Left ventricle myocardium inferior (tissue), 1 donor: ENCODE data around the gene CCDC141. TPM values are rescaled to one million over a fixed set of nuclear protein-coding genes. Genes with fewer than 3 reads are reported as not detected.

Experiments
- DNase-seq: peaks from one replicate; pipeline ENCODE4 v3.0.0-alpha.2; 2020
- H3K27ac ChIP-seq: fragments of 200-600 bp; replicated peaks from 2 replicates; pipeline ENCODE4 v1.8.0; 2021
- H3K27me3 ChIP-seq: fragments of 200-600 bp; 2 replicates; pipeline ENCODE4 v1.8.0; 2021; ENCODE audit warnings: low read depth
- H3K36me3 ChIP-seq: fragments of 200-600 bp; 2 replicates; pipeline ENCODE4 v1.8.0; 2021
- H3K4me1 ChIP-seq: fragments of 200-600 bp; 2 replicates; pipeline ENCODE4 v1.8.0; 2021
- H3K4me3 ChIP-seq: fragments of 200-600 bp; 2 replicates; pipeline ENCODE4 v1.8.0; 2021; ENCODE audit warnings: mild to moderate bottlenecking, moderate library complexity
- H3K9me3 ChIP-seq: fragments of 200-600 bp; replicated peaks from 2 replicates; pipeline ENCODE4 v1.8.0; 2021
- intact Hi-C: fragments of 100-400 bp; cut with micrococcal nuclease; formaldehyde crosslinking; loops from one replicate; pipeline ENCODE4 v1.11.0; 2022
- total RNA-seq: library from RNA; stranded (reverse); fragmentation: NEBNext Ultra II Directional; extraction: Animal tissue kit (Norgen Biotek cat#: 25700); gene quantifications from one replicate; pipeline ENCODE4 v1.2.1, GENCODE V29; 2021
- TF ChIP-seq, protein P1 (sequence below): fragments of 200-600 bp; IDR thresholded peaks from 2 replicates; pipeline ENCODE4 v1.8.0; 2021; ENCODE audit warnings: antibody characterized with exemption, mild to moderate bottlenecking, borderline replicate concordance
- donor health status: DM: no; HTN: yes; CAD: no; lungs with severe emphysema.

The CCDC141 gene
- total RNA-seq, 1 donor from 2014 or later = 208 TPM

DNA sequence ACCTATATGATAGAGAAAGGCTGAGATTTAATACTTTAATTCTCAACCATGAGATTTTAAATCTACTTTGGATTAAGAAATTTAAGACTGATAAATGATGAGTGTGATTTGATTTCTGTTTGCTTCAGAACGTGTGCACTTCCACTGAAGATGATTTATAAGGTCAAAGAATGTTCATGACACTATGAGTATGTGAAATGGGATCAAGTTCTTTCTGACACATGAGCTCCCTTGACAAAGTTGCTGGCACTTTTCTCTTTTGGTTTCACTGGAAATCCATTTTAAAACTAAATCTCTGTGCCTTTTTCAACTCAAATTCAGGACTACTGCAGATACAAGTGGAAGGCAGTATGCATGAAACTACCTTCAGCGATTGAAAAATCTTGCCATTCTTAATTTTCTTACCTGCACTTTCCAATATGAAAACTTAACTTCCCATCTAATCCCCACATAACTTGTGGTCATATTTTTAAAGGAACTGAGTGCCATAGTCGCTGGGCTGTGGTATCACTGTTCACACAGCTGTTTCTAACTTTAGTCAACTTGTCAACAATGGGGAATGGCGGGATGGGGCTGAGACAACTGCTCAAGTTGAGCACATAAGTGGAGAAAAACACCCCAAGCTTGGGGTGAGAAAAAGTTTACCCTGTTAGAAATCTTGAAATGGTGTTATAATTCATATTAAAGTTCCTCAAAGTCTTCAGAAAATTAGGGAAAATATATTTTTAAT lies 190.9 kb downstream of the CCDC141 start:
- peaks cover 62% of the 10 kb centered on the region for H3K4me1 ChIP-seq
- intact Hi-C loops = no loop called here

GRCh38 chr2:178855151-178855550 lies 194.8 kb downstream of the CCDC141 start:
- peak overlapping the region; percentile 62 for H3K27ac ChIP-seq
- intact Hi-C loops = no loop called here
- H3K9me3 ChIP-seq = no peaks in the 10 kb centered on the region
- DNase-seq = no peak
- TF ChIP-seq, protein P1, sequence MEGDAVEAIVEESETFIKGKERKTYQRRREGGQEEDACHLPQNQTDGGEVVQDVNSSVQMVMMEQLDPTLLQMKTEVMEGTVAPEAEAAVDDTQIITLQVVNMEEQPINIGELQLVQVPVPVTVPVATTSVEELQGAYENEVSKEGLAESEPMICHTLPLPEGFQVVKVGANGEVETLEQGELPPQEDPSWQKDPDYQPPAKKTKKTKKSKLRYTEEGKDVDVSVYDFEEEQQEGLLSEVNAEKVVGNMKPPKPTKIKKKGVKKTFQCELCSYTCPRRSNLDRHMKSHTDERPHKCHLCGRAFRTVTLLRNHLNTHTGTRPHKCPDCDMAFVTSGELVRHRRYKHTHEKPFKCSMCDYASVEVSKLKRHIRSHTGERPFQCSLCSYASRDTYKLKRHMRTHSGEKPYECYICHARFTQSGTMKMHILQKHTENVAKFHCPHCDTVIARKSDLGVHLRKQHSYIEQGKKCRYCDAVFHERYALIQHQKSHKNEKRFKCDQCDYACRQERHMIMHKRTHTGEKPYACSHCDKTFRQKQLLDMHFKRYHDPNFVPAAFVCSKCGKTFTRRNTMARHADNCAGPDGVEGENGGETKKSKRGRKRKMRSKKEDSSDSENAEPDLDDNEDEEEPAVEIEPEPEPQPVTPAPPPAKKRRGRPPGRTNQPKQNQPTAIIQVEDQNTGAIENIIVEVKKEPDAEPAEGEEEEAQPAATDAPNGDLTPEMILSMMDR = no peak
- H3K36me3 ChIP-seq = peaks cover 5% of the 10 kb centered on the region
- peaks cover 23% of the 10 kb centered on the region for H3K4me1 ChIP-seq
- no peaks in the 10 kb centered on the region for H3K27me3 ChIP-seq
- H3K4me3 ChIP-seq = no peak overlapping the region

More for the DNA sequence above, 190.9 kb downstream of the CCDC141 start:
- Histone ChIP-seq H3K27me3 (no peaks in the 10 kb centered on the region), H3K9me3 (no peaks in the 10 kb centered on the region), H3K4me3 (no peak overlapping the region), H3K36me3 (no peaks in the 10 kb centered on the region), H3K27ac (peak overlapping the region; percentile 94)
- TF ChIP-seq, protein P1 = no peak
- no peak for DNase-seq

DNA sequence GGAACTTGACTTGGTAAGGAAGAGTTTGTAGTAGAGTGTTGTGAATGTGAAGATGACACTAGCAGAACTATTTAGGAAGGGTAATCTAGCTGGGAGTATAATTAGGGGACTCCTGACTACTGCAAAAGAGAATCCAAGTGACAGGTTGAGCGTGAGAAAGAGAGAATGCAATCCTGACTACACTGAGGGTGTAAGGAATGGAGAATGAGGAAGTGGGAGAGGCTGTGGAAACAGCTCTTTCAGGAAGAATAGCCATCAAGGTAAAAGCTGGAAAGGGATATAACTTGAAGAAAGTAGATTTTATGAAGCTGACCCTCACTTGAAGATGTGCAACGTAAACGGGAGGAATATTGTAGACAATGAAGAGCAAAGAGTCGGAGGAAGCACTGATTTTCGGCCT lies 201.6 kb downstream of the CCDC141 start:
- peaks cover 35% of the 10 kb centered on the region for H3K4me1 ChIP-seq
- DNase-seq = no peak
- no peak overlapping the region for H3K27ac ChIP-seq
- peaks cover 18% of the 10 kb centered on the region for H3K36me3 ChIP-seq
- intact Hi-C loops = no loop called here
- H3K4me3 ChIP-seq = no peak overlapping the region
- H3K27me3 ChIP-seq = no peaks in the 10 kb centered on the region
- TF ChIP-seq, protein P1 = no peak
- H3K9me3 ChIP-seq = no peaks in the 10 kb centered on the region

DNA sequence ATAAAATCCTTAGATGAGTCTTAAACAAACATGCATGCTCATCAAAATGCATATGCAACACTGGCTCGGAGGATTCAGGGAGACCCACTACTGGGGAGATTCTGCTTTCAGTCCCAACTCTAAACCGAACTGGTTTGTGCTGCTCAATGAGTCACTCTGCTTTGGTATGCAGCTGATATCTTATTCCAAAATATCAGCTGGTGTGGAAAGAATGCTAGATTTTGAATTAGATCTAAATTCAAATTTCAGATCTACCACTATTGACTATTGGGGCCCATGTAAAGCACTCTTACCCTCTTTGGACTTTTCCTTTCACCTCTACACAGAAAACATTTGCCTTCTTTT lies 203.5 kb downstream of the CCDC141 start:
- DNase-seq = no peak
- TF ChIP-seq, protein P1 = no peak
- Histone ChIP-seq H3K27ac (peak overlapping the region; percentile 76), H3K36me3 (peaks cover 16% of the 10 kb centered on the region), H3K4me1 (peaks cover 36% of the 10 kb centered on the region), H3K27me3 (no peaks in the 10 kb centered on the region), H3K4me3 (no peak overlapping the region), H3K9me3 (no peaks in the 10 kb centered on the region)
- intact Hi-C loops = no loop called here

GRCh38 chr2:178845566-178846457 lies 204.1 kb downstream of the CCDC141 start:
- Histone ChIP-seq H3K4me1 (peaks cover 36% of the 10 kb centered on the region), H3K9me3 (no peaks in the 10 kb centered on the region), H3K27ac (peak overlapping the region; percentile 76), H3K27me3 (no peaks in the 10 kb centered on the region), H3K4me3 (no peak overlapping the region), H3K36me3 (peaks cover 13% of the 10 kb centered on the region)
- DNase-seq = no peak
- TF ChIP-seq, protein P1 = no peak
- intact Hi-C loops = no loop called here
